ENCODE measurements around the gene OR4K2.

DNA sequence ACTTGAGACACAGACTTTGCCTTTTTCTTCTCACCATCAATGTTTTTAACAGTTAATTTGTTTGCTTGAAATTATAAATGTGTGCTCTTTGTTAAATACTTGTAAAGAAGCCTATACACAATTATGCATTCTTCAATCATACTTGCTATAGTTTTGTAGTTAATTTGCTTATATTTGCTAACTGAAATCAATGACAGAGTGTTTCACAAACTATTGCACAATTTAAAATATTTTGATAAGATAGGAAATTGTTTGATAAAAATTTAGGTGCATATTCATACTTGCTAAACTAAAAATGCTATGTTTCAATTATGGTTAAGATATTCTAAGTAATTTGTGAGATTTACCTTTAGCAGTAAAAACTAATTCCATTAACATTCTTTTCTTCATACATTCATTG lies 31.7 kb downstream of the OR4K2 start:
- TF ChIP-seq POLR2AphosphoS5 (IDR thresholded peaks at IDR 0.05) = no peak
- TF ChIP-seq, protein P1, sequence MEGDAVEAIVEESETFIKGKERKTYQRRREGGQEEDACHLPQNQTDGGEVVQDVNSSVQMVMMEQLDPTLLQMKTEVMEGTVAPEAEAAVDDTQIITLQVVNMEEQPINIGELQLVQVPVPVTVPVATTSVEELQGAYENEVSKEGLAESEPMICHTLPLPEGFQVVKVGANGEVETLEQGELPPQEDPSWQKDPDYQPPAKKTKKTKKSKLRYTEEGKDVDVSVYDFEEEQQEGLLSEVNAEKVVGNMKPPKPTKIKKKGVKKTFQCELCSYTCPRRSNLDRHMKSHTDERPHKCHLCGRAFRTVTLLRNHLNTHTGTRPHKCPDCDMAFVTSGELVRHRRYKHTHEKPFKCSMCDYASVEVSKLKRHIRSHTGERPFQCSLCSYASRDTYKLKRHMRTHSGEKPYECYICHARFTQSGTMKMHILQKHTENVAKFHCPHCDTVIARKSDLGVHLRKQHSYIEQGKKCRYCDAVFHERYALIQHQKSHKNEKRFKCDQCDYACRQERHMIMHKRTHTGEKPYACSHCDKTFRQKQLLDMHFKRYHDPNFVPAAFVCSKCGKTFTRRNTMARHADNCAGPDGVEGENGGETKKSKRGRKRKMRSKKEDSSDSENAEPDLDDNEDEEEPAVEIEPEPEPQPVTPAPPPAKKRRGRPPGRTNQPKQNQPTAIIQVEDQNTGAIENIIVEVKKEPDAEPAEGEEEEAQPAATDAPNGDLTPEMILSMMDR (IDR thresholded peaks at IDR 0.05 in 8 of 11, conservative IDR thresholded peaks at IDR 0.05 in 3 of 11) = no peak
- TF ChIP-seq POLR2A (IDR thresholded peaks at IDR 0.05) = no peak

Data from spleen (tissue), 7 donors.